OCI-LY3 (cell line): Measurements from ENCODE around the gene GATAD2B.

Source experiments
- EZH2phosphoT487 ChIP-seq: fragments of 200-600 bp; shearing (Covaris generic); IDR thresholded peaks from 2 replicates; pipeline ENCODE4 v1.6.1; 2018; ENCODE audit warnings: antibody characterized with exemption, mixed run types, low read depth
- TF ChIP-seq, protein P1 (sequence below): fragments of 200-600, 300-600 bp; sonication (generic); IDR thresholded peaks from 2 replicates; pipeline ENCODE4 v1.5.1; 2014; ENCODE audit warnings: antibody characterized with exemption, low read length, low read depth

DNA sequence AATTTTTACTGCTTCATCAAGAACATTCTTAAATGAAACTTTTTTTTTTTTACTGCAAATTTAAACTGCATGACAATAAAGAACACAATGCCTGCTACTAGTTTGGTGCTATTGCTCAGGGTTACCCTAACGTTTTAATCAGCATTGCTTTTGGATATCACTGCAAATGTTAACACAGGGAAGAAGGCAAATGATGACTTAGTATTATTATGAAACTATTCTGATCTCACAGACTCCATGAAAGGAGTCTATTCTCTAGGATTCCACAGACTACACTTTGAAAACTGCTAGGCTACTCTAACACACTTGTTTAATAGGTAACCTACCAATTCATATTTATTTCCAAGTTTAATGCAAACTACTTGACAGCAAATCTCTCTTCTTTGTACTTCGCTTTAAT, 49.8 kb downstream of the GATAD2B start:
- TF ChIP-seq, protein P1, sequence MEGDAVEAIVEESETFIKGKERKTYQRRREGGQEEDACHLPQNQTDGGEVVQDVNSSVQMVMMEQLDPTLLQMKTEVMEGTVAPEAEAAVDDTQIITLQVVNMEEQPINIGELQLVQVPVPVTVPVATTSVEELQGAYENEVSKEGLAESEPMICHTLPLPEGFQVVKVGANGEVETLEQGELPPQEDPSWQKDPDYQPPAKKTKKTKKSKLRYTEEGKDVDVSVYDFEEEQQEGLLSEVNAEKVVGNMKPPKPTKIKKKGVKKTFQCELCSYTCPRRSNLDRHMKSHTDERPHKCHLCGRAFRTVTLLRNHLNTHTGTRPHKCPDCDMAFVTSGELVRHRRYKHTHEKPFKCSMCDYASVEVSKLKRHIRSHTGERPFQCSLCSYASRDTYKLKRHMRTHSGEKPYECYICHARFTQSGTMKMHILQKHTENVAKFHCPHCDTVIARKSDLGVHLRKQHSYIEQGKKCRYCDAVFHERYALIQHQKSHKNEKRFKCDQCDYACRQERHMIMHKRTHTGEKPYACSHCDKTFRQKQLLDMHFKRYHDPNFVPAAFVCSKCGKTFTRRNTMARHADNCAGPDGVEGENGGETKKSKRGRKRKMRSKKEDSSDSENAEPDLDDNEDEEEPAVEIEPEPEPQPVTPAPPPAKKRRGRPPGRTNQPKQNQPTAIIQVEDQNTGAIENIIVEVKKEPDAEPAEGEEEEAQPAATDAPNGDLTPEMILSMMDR, result no peak
- no peak for TF ChIP-seq EZH2phosphoT487
